DOHH2 (cell line): ENCODE measurements around the gene FAM20C.

Source experiments
- CTCF ChIP-seq: fragments of 200-600 bp; sonication (generic); IDR thresholded peaks from one replicate; pipeline ENCODE4 v1.5.1; 2014; ENCODE audit warnings: antibody characterized with exemption, mild to moderate bottlenecking, low read depth, low read length; ENCODE audit not compliant: poor library complexity, severe bottlenecking
- EZH2phosphoT487 ChIP-seq: fragments of 200-600 bp; sonication (generic); IDR thresholded peaks from 2 replicates; pipeline ENCODE4 v1.6.1; 2017; ENCODE audit warnings: borderline replicate concordance, mild to moderate bottlenecking, antibody characterized with exemption, low read length, moderate library complexity, mixed read lengths

DNA sequence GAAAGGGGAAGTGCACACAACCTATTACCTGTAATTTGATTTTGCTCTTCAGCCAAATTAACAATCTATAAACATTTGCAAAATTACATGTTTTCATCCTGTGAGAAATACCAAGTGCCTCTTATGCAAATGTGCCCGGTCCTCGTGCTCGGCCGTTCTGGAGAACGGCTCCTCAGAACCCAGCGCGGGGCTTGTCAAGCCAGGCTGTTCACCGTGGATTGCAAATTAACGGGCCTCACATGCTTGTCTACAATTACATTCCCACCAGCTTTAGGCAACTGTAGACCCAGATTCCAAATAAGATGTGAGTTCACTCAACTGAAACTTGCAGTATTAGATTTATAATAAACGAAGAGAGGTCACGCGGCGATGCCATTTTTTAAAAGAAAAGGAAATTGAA is 106.4 kb downstream of the FAM20C start:
- TF ChIP-seq CTCF = no peak
- TF ChIP-seq EZH2phosphoT487 = no peak
